Activated T-cell treated with anti-CD3 and anti-CD28 coated beads, Interleukin-2, amount 50 U/mL, for 24 hours (primary cell): Measurements from ENCODE around the gene PINLYP.

Source experiments
- DNase-seq: peaks from one replicate; pipeline ENCODE4 v3.0.0-alpha.2; 2020
- H3K27ac Mint-ChIP-seq: 2 replicates; pipeline ENCODE4 v1.8.0; 2020; ENCODE audit warnings: mild to moderate bottlenecking, mixed read lengths
- H3K27me3 Mint-ChIP-seq: 2 replicates; pipeline ENCODE4 v1.8.0; 2020; ENCODE audit warnings: mixed read lengths
- H3K36me3 Mint-ChIP-seq: 2 replicates; pipeline ENCODE4 v1.8.0; 2020; ENCODE audit warnings: low read depth, mixed read lengths
- H3K4me1 Mint-ChIP-seq: 2 replicates; pipeline ENCODE4 v1.8.0; 2020; ENCODE audit warnings: low read depth, mixed read lengths
- H3K4me3 Mint-ChIP-seq: 2 replicates; pipeline ENCODE4 v1.8.0; 2020; ENCODE audit warnings: mild to moderate bottlenecking, moderate library complexity, mixed read lengths
- H3K9me3 Mint-ChIP-seq: 2 replicates; pipeline ENCODE4 v1.8.0; 2020; ENCODE audit warnings: mixed read lengths

Gene PINLYP

DNA sequence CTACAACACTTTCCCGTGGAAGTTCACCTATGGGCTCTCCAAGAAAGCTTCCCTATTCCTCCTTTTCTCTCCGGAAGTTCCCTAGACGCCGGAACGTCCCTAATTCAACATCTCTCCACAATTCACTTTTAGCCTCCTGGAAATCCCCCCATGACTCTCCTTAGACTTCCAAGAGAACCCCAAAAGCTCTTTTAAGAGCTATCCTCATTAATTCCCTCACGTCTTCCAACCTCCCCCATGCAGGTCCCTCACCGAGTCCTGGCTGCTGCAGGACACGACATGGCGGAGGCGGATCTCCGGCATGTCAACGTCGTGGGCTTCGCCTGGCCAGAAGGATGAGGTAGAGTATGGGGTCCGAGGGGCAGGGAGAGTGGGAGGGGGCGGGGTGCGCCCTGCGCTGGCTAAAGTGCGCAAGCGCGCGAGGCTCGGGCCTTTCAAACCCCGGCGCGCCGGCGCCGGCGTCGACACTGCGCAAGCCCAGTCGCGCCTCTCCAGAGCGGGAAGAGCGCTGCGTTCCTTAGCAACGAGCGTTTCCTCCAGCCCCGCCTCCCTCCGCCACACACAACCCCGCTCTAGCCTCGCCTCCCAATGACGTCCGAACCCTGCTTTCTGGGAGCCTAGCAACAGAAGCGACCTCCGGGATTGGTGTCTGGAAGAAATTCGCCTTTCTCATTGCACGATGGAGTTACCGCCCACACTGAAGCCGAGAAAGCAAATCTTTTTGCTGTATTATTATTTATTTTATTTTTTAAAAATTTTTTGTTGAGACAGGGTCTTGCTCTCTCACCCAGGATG lies at the start of gene PINLYP, which contains the start of gene XRCC1:
PINLYP (plus strand) TSS at position 646 of the 795 bp plus-strand sequence. CDS start 1,391 bp downstream, outside the sequence.
XRCC1 (minus strand) TSS at position 372 of the 795 bp plus-strand sequence; CDS start at position 303, 69 bp downstream.
- Mint-ChIP-seq H3K4me1 (peaks cover 55% of the 10 kb centered on the region), H3K36me3 (peaks cover 35% of the 10 kb centered on the region), H3K9me3 (no peaks in the 10 kb centered on the region), H3K4me3 (peak within 1 kb of the TSS; percentile 96), H3K27me3 (no peaks in the 10 kb centered on the region), H3K27ac (peak within 1 kb of the TSS; percentile 96)
- peak; percentile 94 for DNase-seq

DNA sequence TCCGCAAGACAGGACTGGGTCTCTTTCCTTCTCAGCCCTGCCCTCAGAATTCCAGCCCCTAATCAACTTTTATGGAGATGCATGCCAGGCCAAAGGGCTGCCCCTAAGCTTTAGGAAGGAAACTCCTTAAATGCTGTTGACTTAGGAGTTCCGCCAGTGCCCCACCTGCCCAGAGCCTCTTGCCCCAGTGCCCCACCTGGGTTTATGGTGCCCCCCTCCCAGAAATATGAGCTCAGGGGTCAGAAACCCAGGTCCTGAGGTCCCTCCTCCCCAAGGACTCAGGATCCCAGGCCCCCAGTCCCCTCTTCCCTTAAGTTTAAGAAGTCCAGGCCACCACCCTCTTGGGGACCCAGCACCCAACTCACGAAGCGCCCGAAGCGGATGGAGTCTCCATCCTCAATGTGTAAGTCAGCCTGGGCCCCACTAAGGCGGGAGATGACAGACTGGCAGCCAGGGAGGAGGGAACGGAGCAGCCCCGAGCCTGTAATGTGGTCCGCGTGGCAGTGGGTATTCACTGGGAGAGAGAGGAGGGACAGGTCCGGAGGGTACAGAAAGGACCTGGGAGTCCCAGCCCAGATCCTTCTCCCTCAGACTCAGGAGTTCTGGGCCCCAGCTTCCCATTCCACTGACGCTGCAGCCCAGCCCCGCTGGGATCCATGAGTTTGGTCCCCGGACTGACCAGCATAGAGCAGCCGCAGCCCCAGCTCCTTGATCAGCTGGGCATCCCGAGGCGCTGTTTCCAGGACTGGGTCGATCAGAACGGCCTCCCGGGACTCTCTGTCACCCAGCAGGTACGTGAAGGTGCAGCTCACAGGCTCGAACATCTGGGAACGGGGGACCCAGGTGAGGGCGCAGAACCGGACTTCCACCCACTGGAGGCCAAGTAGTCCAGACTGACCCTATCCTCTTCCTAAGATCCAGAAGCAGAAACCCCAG lies 49.5 kb upstream of the PINLYP start:
- Mint-ChIP-seq H3K4me3 (peak overlapping the region; percentile 93), H3K27me3 (no peaks in the 10 kb centered on the region)

DNA sequence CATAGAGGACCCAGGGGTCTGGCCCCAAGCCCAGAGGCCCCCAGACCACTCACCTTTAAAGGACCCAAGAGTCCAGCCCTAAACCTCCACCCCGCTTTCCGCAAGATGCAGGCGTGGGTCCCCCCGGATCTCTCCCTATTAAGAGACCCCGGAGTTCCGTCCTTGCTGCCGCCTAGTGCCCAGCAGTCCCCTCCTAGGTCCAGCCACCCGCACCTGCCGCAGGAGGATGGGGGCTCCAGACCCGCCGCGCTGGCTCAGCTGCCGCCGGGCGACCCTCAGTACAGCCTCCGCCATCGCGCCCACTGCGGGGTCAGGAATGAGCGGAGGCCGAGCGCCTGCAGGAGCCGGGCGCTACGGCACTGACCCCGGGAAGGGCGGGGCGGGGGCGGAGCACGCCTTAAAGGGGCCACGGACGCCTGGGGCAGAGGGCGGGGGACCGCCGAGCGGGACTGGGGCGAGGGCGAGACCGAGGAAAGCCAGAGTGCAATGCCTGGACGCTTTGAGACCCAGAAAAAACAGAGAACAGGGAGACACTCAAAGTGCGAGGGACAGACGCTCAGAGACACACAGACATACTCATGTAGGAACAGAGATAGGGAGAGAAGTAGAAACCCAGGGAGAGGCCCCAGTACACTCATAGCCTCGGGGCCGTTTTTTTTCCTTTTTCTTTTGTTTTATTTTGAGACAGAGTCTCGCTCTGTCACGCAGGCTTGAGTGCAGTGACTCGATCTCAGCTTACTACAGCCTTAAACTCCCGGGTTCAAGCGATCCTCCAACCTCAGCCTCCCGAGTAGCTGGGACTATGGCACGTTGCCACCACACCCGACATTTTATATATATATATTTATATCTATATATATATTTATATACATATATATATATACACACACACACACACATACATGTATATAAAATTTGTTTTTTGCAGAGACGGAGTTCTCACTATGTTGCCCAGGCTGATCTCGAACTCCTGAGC lies 48.4 kb upstream of the PINLYP start, which contains the start of gene ETHE1:
ETHE1 (minus strand) TSS at position 318 of the 976 bp plus-strand sequence; CDS start at position 294, 24 bp downstream.
- peaks cover 40% of the 10 kb centered on the region for H3K4me1 Mint-ChIP-seq
- H3K36me3 Mint-ChIP-seq: peaks cover 29% of the 10 kb centered on the region
- DNase-seq: peak; percentile 87
- H3K4me3 Mint-ChIP-seq: peak within 1 kb of the TSS; percentile 93
- H3K9me3 Mint-ChIP-seq: no peaks in the 10 kb centered on the region
- peak within 1 kb of the TSS; percentile 98 for H3K27ac Mint-ChIP-seq
- H3K27me3 Mint-ChIP-seq: no peaks in the 10 kb centered on the region

More for the DNA sequence above, 49.5 kb upstream of the PINLYP start:
- DNase-seq: peak; percentile 56
- Mint-ChIP-seq H3K36me3 (peaks cover 37% of the 10 kb centered on the region), H3K9me3 (no peaks in the 10 kb centered on the region), H3K4me1 (peaks cover 39% of the 10 kb centered on the region), H3K27ac (peak overlapping the region; percentile 98)

DNA sequence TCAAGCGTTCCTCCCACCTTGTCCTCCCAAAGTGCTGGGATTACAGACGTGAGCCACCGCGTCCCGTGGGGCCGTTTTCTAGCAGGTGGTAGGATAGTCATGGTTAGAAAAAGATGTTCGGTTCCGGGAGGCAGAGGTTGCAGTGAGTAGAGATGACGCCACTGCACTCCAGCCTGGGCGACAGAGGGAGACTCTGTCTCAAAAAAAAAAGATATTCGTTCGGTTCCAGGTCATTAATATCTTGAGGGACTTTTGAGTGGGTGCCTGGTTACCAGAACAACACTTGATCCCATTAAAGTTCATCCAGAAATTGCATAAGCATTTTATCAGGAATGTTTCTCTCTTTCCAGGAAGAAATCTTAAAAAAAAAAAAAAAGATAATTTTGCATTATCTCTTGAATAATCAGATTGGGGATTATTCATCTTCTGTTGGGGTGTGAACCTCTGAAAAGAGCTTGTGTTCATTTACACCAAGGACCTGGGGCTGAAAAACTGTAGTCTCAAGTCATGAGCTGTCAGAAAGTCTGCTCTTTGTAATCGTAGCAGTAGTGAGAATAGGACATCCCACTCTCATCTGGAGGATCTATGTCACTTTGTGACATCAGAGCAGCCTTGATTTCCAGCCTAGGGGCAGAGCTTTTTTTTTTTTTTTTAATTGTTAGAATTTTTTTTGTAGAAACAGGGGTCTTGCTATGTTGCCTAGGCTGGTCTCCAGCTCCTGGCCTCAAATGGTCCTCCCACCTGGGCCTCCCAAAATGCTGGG lies 47.6 kb upstream of the PINLYP start:
- no peak for DNase-seq
- peaks cover 24% of the 10 kb centered on the region for H3K36me3 Mint-ChIP-seq
- H3K9me3 Mint-ChIP-seq: no peaks in the 10 kb centered on the region
- peak overlapping the region; percentile 46 for H3K4me3 Mint-ChIP-seq
- no peaks in the 10 kb centered on the region for H3K27me3 Mint-ChIP-seq
- peaks cover 46% of the 10 kb centered on the region for H3K4me1 Mint-ChIP-seq
- H3K27ac Mint-ChIP-seq: peak overlapping the region; percentile 85

DNA sequence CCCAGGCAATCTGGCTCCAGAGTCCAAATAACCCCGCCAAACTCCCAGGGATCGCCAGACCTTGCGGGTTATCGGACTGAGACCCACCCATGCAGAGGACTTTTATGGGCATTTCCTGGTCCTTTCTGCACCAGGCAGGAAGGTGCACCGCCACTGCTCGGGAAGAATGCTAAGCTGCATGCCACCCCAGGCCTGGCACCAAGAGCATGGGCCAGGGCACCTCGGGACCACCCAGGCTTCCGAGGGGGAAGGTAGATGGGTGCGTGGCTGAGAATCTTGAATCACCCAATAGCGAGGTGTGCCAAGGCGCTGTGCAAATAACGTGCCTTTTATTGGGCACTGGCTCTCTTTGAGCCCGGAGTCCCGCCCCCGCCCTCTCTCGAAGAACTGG lies 43.0 kb upstream of the PINLYP start:
- H3K36me3 Mint-ChIP-seq: peaks cover 9% of the 10 kb centered on the region
- H3K4me1 Mint-ChIP-seq: peaks cover 41% of the 10 kb centered on the region
- no peak for DNase-seq
- H3K27me3 Mint-ChIP-seq: no peaks in the 10 kb centered on the region
- H3K4me3 Mint-ChIP-seq: peak overlapping the region; percentile 82
- H3K27ac Mint-ChIP-seq: peak overlapping the region; percentile 90
- no peaks in the 10 kb centered on the region for H3K9me3 Mint-ChIP-seq

DNA sequence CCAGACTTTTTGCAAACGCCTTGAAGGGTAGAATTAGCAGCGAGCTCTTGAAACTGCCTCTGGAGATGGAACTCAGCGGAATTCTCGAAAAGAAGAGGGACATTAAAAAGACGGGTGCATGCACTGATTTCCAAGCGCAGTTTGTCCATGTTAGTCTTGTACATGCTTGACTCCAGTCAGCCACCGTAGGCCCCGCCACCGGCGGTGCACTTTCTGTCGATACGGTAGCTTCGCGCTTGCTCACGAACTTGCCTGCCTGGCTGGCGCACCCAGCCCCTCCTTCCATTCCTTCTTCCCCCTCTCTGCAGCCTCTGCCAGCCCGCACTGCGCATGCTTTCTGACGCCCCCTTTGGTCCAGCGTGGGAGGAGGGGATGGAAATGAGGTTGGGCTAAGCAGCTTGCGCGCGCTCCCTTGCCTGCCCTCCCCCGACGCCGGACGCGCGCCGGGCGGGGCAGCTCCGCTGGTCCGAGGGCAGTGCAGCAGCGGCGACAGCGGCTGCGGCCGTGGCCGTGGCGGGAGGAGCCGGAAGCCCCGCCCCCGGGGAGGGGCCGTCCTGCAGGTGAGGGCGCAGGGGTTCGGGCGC lies 42.5 kb upstream of the PINLYP start, which contains the start of gene ZNF575:
ZNF575 (plus strand) TSS at position 227 of the 584 bp plus-strand sequence. CDS start 1,235 bp downstream, outside the sequence.
- H3K9me3 Mint-ChIP-seq: no peaks in the 10 kb centered on the region
- H3K27me3 Mint-ChIP-seq: no peaks in the 10 kb centered on the region
- peak; percentile 91 for DNase-seq
- peaks cover 36% of the 10 kb centered on the region for H3K4me1 Mint-ChIP-seq
- H3K27ac Mint-ChIP-seq: peak within 1 kb of the TSS; percentile 98
- peaks cover 14% of the 10 kb centered on the region for H3K36me3 Mint-ChIP-seq
- H3K4me3 Mint-ChIP-seq: peak within 1 kb of the TSS; percentile 82

DNA sequence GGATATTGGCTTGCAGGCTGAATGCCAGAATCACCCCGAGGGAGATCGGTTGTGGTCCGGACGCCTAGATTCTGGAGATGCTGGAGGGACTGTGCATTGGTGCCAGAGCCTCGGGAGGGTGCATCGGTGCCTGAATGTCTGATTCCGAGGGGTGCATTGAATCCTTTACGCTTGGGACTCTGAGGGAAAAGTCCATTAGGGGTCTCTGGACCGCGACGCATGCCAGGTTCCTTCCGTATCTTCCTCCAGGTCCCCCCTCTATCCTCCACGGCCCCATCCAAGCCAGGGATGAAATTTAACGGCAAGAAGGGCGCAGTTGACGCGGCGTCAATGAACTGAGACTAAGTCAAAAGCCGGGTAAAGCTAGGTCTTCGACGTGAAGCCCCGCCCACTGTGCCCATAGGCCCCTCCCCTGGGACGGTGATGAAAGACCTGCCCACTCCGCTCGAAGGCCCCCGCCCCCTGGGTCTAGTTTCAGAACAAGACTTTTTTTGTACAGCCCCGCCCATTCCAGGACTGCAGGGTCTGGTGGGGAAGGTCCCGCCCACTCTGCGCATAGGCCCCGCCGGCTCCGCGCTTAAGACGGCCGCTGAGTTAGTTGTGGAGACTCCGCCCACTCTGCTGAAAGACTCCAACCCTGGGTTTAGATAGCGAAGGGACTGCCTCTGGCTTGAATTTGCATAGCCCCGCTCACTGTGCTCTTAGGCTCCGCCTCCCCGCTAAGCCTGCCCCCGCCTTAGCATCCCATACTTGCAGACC lies 41.9 kb upstream of the PINLYP start:
- peaks cover 5% of the 10 kb centered on the region for H3K9me3 Mint-ChIP-seq
- peaks cover 20% of the 10 kb centered on the region for H3K36me3 Mint-ChIP-seq
- peaks cover 30% of the 10 kb centered on the region for H3K4me1 Mint-ChIP-seq

DNA sequence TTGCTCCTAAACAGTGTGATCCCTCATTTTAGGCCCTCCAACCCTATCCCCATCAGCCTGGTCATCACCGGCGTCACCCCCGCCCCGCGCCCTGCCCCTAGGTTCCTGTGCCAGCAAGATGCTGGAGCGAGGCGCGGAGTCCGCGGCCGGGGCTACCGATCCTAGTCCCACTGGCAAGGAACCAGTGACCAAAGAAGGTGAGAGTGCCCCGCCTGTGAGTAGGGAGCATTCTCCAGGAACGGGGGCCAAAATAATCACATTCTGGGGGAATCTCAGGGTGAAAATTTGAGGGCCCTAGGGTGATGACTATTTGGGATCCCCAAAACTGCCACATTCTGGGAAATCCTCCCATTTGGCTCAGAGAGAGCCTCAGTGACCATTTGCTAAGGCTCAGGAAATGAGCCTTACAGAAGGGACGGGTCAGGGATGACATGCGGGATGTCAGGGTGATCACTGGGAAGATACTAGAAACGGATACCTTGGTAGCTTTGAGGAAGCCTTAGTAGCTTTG lies 41.2 kb upstream of the PINLYP start:
- Mint-ChIP-seq H3K27ac (peak overlapping the region; percentile 98), H3K4me3 (peak overlapping the region; percentile 82), H3K9me3 (peaks cover 9% of the 10 kb centered on the region), H3K4me1 (peaks cover 30% of the 10 kb centered on the region), H3K27me3 (no peaks in the 10 kb centered on the region), H3K36me3 (peaks cover 27% of the 10 kb centered on the region)
- no peak for DNase-seq

More for the DNA sequence above, 41.9 kb upstream of the PINLYP start:
- peak; percentile 94 for DNase-seq
- peak overlapping the region; percentile 82 for H3K4me3 Mint-ChIP-seq
- H3K27ac Mint-ChIP-seq: peak overlapping the region; percentile 98
- H3K27me3 Mint-ChIP-seq: no peaks in the 10 kb centered on the region

DNA sequence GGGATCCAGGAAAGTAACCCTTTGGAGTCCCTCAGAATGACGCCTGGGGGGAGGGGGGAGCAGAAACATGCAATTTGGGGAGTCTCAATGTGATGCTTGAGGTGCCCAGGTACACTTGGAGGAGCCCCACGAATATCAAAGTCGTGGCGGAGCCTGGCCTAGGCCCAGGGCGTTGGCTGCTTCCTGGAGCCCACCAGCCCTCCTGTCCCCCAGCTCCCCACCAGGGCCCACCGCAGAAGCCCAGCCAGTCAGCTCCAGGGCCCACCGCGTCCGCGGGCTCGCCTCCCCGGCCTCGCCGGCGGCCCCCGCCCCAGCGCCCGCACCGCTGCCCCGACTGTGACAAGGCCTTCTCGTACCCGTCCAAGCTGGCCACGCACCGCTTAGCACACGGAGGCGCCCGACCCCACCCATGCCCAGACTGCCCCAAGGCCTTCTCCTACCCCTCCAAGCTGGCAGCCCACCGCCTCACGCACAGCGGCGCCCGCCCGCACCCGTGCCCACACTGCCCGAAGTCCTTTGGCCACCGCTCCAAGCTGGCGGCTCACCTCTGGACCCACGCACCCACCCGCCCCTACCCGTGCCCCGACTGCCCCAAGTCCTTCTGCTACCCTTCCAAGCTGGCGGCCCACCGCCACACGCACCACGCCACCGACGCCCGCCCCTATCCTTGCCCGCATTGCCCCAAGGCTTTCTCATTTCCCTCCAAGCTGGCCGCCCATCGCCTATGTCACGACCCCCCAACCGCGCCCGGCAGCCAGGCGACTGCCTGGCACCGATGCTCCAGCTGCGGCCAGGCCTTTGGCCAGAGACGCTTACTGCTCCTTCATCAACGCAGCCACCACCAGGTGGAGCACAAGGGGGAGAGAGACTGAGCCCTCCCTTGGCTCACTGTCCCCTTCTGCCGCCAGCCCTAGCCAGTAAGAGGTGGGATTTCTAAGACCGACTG lies 40.5 kb upstream of the PINLYP start:
- H3K36me3 Mint-ChIP-seq: peaks cover 34% of the 10 kb centered on the region
- H3K4me3 Mint-ChIP-seq: no peak overlapping the region

DNA sequence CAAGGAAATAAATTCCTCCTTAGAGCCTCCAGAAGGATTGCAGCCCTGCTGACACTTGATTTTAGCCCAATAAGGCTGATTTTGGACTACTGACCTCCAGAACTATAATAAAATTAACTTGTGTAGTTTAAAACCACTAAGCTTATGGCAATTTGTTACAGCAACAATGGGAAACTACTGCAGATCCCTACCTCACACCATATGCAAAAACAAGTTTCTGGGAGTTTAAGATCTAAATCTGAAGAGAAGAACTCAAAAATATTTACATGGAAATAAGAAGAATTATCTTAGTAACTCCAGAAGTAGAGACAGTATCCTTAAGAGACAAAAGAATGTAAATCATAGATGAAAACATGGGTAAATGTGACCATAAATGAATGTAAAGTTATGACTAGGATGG lies 36.7 kb upstream of the PINLYP start:
- Mint-ChIP-seq H3K4me1 (peaks cover 9% of the 10 kb centered on the region), H3K36me3 (peaks cover 71% of the 10 kb centered on the region), H3K9me3 (peaks cover 9% of the 10 kb centered on the region), H3K4me3 (no peak overlapping the region), H3K27ac (no peak overlapping the region), H3K27me3 (no peaks in the 10 kb centered on the region)
- no peak for DNase-seq

More for the DNA sequence above, 40.5 kb upstream of the PINLYP start:
- peaks cover 9% of the 10 kb centered on the region for H3K9me3 Mint-ChIP-seq
- peak; percentile 56 for DNase-seq
- no peaks in the 10 kb centered on the region for H3K27me3 Mint-ChIP-seq
- H3K27ac Mint-ChIP-seq: peak overlapping the region; percentile 83
- H3K4me1 Mint-ChIP-seq: peaks cover 25% of the 10 kb centered on the region

DNA sequence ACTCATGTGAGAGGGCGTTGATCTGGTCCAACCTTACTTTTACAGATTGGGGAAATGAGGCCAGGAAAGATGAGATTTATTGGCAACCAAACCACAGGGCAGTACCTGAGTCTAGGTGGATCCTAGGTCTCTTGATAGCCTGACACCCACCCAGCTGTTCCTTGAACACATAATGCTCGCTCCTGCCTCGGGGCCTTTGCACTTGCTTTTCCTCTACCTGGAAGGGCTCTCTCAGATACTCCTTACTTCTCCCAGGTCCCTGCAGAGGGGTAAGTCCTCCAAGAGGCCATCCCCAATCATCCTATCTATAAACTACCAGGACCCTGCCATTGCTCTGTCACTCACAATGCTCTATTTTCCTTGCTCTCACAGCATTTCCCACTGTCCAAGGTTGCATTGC lies 35.2 kb upstream of the PINLYP start:
- H3K36me3 Mint-ChIP-seq: peaks cover 86% of the 10 kb centered on the region
- peaks cover 9% of the 10 kb centered on the region for H3K9me3 Mint-ChIP-seq
- no peak for DNase-seq
- H3K4me3 Mint-ChIP-seq: no peak overlapping the region
- H3K27me3 Mint-ChIP-seq: no peaks in the 10 kb centered on the region
- H3K4me1 Mint-ChIP-seq: peaks cover 4% of the 10 kb centered on the region
- H3K27ac Mint-ChIP-seq: no peak overlapping the region
